HEK293 (cell line): ENCODE measurements around the gene GLYATL1B.

Source experiments
- CTCF ChIA-PET: fragments of 350-600 bp; formaldehyde crosslinking; extraction: SDS; loops from one replicate; lab custom pipeline; 2021; ENCODE audit warnings: antibody characterized with exemption; lab: Yijun Ruan, JAX
- POLR2A ChIA-PET: fragments of 300-600 bp; formaldehyde crosslinking; extraction: SDS; loops from one replicate; lab custom pipeline; 2020; ENCODE audit warnings: antibody characterized with exemption, inconsistent platforms; lab: Yijun Ruan, JAX
- H3K27ac ChIP-seq: fragments of 200-500 bp; sonication (Bioruptor generic); 2 replicates; pipeline ENCODE4 v1.5.1; 2014; ENCODE audit warnings: low read depth, low read length, control low read depth, inconsistent platforms; ENCODE audit errors: extremely low read depth
- H3K36me3 ChIP-seq, 2 experiments: fragments of 200-500 bp in 1 of 2; sonication (Bioruptor generic) in 1 of 2; 1 replicate in 1 of 2; 2 replicates in 1 of 2; pipeline ENCODE4 v1.5.1; 2014 to 2017; ENCODE audit warnings: inconsistent platforms in 2 of 2, low read length in 2 of 2; ENCODE audit not compliant: control insufficient read depth in 2 of 2, insufficient read depth in 1 of 2
- H3K4me1 ChIP-seq: fragments of 200-500 bp; sonication (Bioruptor generic); 2 replicates; pipeline ENCODE4 v1.5.1; 2014; ENCODE audit warnings: mild to moderate bottlenecking, low read length, inconsistent platforms; ENCODE audit not compliant: control insufficient read depth, insufficient read depth
- H3K4me3 ChIP-seq: 2 replicates; pipeline ENCODE4 v1.5.1; 2011; ENCODE audit warnings: low read depth, mild to moderate bottlenecking, control low read depth, low read length, moderate library complexity
- H3K9me3 ChIP-seq: fragments of 200-500 bp; sonication (Bioruptor generic); 2 replicates; pipeline ENCODE4 v1.5.1; 2014; ENCODE audit warnings: low read depth, low read length, inconsistent platforms; ENCODE audit not compliant: control insufficient read depth, insufficient read depth
- BCL11A ChIP-seq: fragments of 450-650 bp; formaldehyde crosslinking; IDR thresholded peaks from 2 replicates; pipeline ENCODE4 v1.5.1; 2016; ENCODE audit warnings: low read depth, missing biosample characterization, missing genetic modification characterization
- FEZF1 ChIP-seq: fragments of 450-650 bp; formaldehyde crosslinking; IDR thresholded peaks from 2 replicates; pipeline ENCODE4 v1.5.1; 2016; ENCODE audit warnings: missing biosample characterization, missing genetic modification characterization
- GLI4 ChIP-seq: fragments of 450-650 bp; formaldehyde crosslinking; IDR thresholded peaks from 2 replicates; pipeline ENCODE4 v1.5.1; 2016; ENCODE audit warnings: missing biosample characterization, missing genetic modification characterization
- KLF10 ChIP-seq: fragments of 450-650 bp; IDR thresholded peaks from 2 replicates; pipeline ENCODE4 v1.5.1; 2018; ENCODE audit warnings: missing biosample characterization, mild to moderate bottlenecking, missing genetic modification characterization
- KLF8 ChIP-seq: fragments of 450-650 bp; formaldehyde crosslinking; IDR thresholded peaks from 2 replicates; pipeline ENCODE4 v1.5.1; 2016; ENCODE audit warnings: missing biosample characterization, missing genetic modification characterization
- OSR2 ChIP-seq: fragments of 450-650 bp; formaldehyde crosslinking; IDR thresholded peaks from 2 replicates; pipeline ENCODE4 v1.5.1; 2016; ENCODE audit warnings: missing biosample characterization, missing genetic modification characterization
- PBX3 ChIP-seq: sonication (generic); formaldehyde crosslinking; IDR thresholded peaks from 2 replicates; pipeline ENCODE4 v1.8.1; 2022; ENCODE audit warnings: mild to moderate bottlenecking, moderate library complexity, missing genetic modification reagents
- PRDM1 ChIP-seq: fragments of 450-650 bp; formaldehyde crosslinking; IDR thresholded peaks from 2 replicates; pipeline ENCODE4; 2016; ENCODE audit warnings: missing biosample characterization, missing genetic modification characterization
- SETDB1 ChIP-seq: IDR thresholded peaks from one replicate; pipeline ENCODE4 v1.6.1; 2017; ENCODE audit warnings: mild to moderate bottlenecking, low read length, moderate library complexity, mixed read lengths; ENCODE audit not compliant: insufficient read length
- SP2 ChIP-seq: fragments of 450-650 bp; formaldehyde crosslinking; IDR thresholded peaks from 2 replicates; pipeline ENCODE4 v1.5.1; 2016; ENCODE audit warnings: missing biosample characterization, missing genetic modification characterization
- ZBTB6 ChIP-seq: fragments of 450-650 bp; formaldehyde crosslinking; IDR thresholded peaks from 2 replicates; pipeline ENCODE4 v1.5.1; 2017; ENCODE audit warnings: missing biosample characterization, missing genetic modification characterization
- ZFHX2 ChIP-seq: fragments of 450-650 bp; formaldehyde crosslinking; conservative IDR thresholded peaks from 2 replicates; pipeline ENCODE4 v1.5.1; 2016; ENCODE audit warnings: missing biosample characterization, missing genetic modification characterization
- ZFP3 ChIP-seq: fragments of 450-650 bp; formaldehyde crosslinking; IDR thresholded peaks from 2 replicates; pipeline ENCODE4 v1.5.1; 2016; ENCODE audit warnings: low read depth, missing biosample characterization, missing genetic modification characterization
- ZNF114 ChIP-seq: fragments of 450-650 bp; formaldehyde crosslinking; IDR thresholded peaks from 2 replicates; pipeline ENCODE4 v1.5.0; 2017; ENCODE audit warnings: missing biosample characterization, missing genetic modification characterization
- ZNF132 ChIP-seq: fragments of 450-650 bp; formaldehyde crosslinking; IDR thresholded peaks from 2 replicates; pipeline ENCODE4 v1.5.1; 2017; ENCODE audit warnings: missing biosample characterization, missing genetic modification characterization, borderline replicate concordance
- ZNF18 ChIP-seq: fragments of 450-650 bp; formaldehyde crosslinking; IDR thresholded peaks from 2 replicates; pipeline ENCODE4 v1.5.1; 2016; ENCODE audit warnings: missing biosample characterization, missing genetic modification characterization
- ZNF341 ChIP-seq: fragments of 450-650 bp; formaldehyde crosslinking; IDR thresholded peaks from 2 replicates; pipeline ENCODE4; 2016; ENCODE audit warnings: low read depth, missing biosample characterization, missing genetic modification characterization
- ZNF394 ChIP-seq: fragments of 450-650 bp; formaldehyde crosslinking; IDR thresholded peaks from 2 replicates; pipeline ENCODE4 v1.5.1; 2016; ENCODE audit warnings: missing biosample characterization, missing genetic modification characterization, mild to moderate bottlenecking, moderate library complexity, borderline replicate concordance
- ZNF488 ChIP-seq: fragments of 450-650 bp; formaldehyde crosslinking; IDR thresholded peaks from 2 replicates; pipeline ENCODE4 v1.5.1; 2016; ENCODE audit warnings: missing biosample characterization, missing genetic modification characterization
- ZNF548 ChIP-seq: fragments of 450-650 bp; formaldehyde crosslinking; IDR thresholded peaks from 2 replicates; pipeline ENCODE4 v1.5.1; 2016; ENCODE audit warnings: missing biosample characterization, missing genetic modification characterization
- ZNF561 ChIP-seq: fragments of 450-650 bp; IDR thresholded peaks from 2 replicates; pipeline ENCODE4 v1.5.1; 2018; ENCODE audit warnings: missing biosample characterization, missing genetic modification characterization, borderline replicate concordance
- ZNF600 ChIP-seq: fragments of 450-650 bp; formaldehyde crosslinking; IDR thresholded peaks from 2 replicates; pipeline ENCODE4 v1.5.1; 2016; ENCODE audit warnings: missing biosample characterization, missing genetic modification characterization
- ZNF660 ChIP-seq: fragments of 450-650 bp; IDR thresholded peaks from 2 replicates; pipeline ENCODE4 v1.5.1; 2018; ENCODE audit warnings: missing biosample characterization, mild to moderate bottlenecking, missing genetic modification characterization
- ZXDB ChIP-seq: fragments of 450-650 bp; formaldehyde crosslinking; IDR thresholded peaks from 2 replicates; pipeline ENCODE4 v1.5.1; 2016; ENCODE audit warnings: missing biosample characterization, missing genetic modification characterization
- TF ChIP-seq, protein P1 (sequence below): fragments of 450-650 bp; formaldehyde crosslinking; IDR thresholded peaks from 2 replicates; pipeline ENCODE4 v1.5.1; 2016; ENCODE audit warnings: missing biosample characterization, missing genetic modification characterization
- TF ChIP-seq, protein P2 (sequence below): fragments of 450-650 bp; formaldehyde crosslinking; IDR thresholded peaks from 2 replicates; pipeline ENCODE4 v1.5.1; 2016; ENCODE audit warnings: missing biosample characterization, missing genetic modification characterization, borderline replicate concordance

The GLYATL1B gene

GRCh38 chr11:59106363-59107336 lies 20.5 kb downstream of the GLYATL1B start, which contains the start of gene FAM111B:
Gene FAM111B, plus strand, starts transcription at chr11:59107237. Its CDS starts 2,389 bp downstream, at chr11:59109626.
- peak within 1 kb of the TSS; percentile 81; the same call in 1 of the 2 replicates for H3K27ac ChIP-seq
- H3K4me3 ChIP-seq, result peak within 1 kb of the TSS; percentile 64
- H3K4me1 ChIP-seq, result no peaks in the 10 kb centered on the region
- H3K9me3 ChIP-seq, result no peaks in the 10 kb centered on the region
- H3K36me3 ChIP-seq, result peaks cover 3 to 29% of the 10 kb centered on the region in 2 experiments; a peak in 2 of 3 replicates
- ChIA-PET CTCF (interaction anchor here (0.6 to 2.4 kb wide), 9 partner anchors 9 to 606 kb away, joined by 3 to 9 read pairs (median 3); no protein-coding TSS in a partner anchor), POLR2A (interaction anchor here (0.6 to 2.1 kb wide), 9 partner anchors 12 to 529 kb away, joined by 3 to 11 read pairs (median 7); partner anchors contain the start of gene DTX4)
- TF ChIP-seq KLF8, result peak; percentile 65; the same call in 1 of the 2 replicates
- TF ChIP-seq SETDB1, result no peak
- peak; percentile 33 for TF ChIP-seq ZFHX2
- TF ChIP-seq KLF10 (tag by site-specific recombination), result peak; percentile 66
- TF ChIP-seq GLI4 (tag by site-specific recombination), result no peak
- no peak for TF ChIP-seq ZFP3 (tag by site-specific recombination)
- 0 out of 2 replicates have a peak, but pooled peaks have one; percentile 14 for TF ChIP-seq PRDM1 (tag by site-specific recombination)
- TF ChIP-seq ZNF114 (tag by site-specific recombination), result no peak
- TF ChIP-seq ZNF132 (tag by site-specific recombination), result no peak
- TF ChIP-seq, protein P1, sequence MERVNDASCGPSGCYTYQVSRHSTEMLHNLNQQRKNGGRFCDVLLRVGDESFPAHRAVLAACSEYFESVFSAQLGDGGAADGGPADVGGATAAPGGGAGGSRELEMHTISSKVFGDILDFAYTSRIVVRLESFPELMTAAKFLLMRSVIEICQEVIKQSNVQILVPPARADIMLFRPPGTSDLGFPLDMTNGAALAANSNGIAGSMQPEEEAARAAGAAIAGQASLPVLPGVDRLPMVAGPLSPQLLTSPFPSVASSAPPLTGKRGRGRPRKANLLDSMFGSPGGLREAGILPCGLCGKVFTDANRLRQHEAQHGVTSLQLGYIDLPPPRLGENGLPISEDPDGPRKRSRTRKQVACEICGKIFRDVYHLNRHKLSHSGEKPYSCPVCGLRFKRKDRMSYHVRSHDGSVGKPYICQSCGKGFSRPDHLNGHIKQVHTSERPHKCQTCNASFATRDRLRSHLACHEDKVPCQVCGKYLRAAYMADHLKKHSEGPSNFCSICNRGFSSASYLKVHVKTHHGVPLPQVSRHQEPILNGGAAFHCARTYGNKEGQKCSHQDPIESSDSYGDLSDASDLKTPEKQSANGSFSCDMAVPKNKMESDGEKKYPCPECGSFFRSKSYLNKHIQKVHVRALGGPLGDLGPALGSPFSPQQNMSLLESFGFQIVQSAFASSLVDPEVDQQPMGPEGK (tag by site-specific recombination), result 0 out of 2 replicates have a peak, but pooled peaks have one; percentile 10
- TF ChIP-seq SP2 (tag by site-specific recombination), result peak; percentile 72
- TF ChIP-seq OSR2 (tag by site-specific recombination), result no peak
- no peak for TF ChIP-seq ZNF488 (tag by site-specific recombination)
- TF ChIP-seq BCL11A (tag by site-specific recombination), result no peak
- 0 out of 2 replicates have a peak, but pooled peaks have one; percentile 45 for TF ChIP-seq ZNF394 (tag by site-specific recombination)
- peak; percentile 69 for TF ChIP-seq ZNF341 (tag by site-specific recombination)
- no peak for TF ChIP-seq ZNF561 (tag by site-specific recombination)
- peak; percentile 45 for TF ChIP-seq ZXDB
- peak; percentile 82; the same call in 1 of the 2 replicates for TF ChIP-seq ZNF548
- no peak for TF ChIP-seq ZBTB6 (tag by site-specific recombination)
- peak; percentile 72 for TF ChIP-seq FEZF1
- TF ChIP-seq ZNF18 (tag by site-specific recombination), result no peak
- peak; percentile 45; the same call in 1 of the 2 replicates for TF ChIP-seq ZNF660
- peak; percentile 53; the same call in 1 of the 2 replicates for TF ChIP-seq PBX3 (CRISPR knock-in tag)
- TF ChIP-seq, protein P2, sequence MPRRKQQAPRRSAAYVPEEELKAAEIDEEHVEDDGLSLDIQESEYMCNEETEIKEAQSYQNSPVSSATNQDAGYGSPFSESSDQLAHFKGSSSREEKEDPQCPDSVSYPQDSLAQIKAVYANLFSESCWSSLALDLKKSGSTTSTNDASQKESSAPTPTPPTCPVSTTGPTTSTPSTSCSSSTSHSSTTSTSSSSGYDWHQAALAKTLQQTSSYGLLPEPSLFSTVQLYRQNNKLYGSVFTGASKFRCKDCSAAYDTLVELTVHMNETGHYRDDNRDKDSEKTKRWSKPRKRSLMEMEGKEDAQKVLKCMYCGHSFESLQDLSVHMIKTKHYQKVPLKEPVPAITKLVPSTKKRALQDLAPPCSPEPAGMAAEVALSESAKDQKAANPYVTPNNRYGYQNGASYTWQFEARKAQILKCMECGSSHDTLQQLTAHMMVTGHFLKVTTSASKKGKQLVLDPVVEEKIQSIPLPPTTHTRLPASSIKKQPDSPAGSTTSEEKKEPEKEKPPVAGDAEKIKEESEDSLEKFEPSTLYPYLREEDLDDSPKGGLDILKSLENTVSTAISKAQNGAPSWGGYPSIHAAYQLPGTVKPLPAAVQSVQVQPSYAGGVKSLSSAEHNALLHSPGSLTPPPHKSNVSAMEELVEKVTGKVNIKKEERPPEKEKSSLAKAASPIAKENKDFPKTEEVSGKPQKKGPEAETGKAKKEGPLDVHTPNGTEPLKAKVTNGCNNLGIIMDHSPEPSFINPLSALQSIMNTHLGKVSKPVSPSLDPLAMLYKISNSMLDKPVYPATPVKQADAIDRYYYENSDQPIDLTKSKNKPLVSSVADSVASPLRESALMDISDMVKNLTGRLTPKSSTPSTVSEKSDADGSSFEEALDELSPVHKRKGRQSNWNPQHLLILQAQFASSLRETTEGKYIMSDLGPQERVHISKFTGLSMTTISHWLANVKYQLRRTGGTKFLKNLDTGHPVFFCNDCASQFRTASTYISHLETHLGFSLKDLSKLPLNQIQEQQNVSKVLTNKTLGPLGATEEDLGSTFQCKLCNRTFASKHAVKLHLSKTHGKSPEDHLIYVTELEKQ (tag by site-specific recombination), result no peak
- peak; percentile 78 for TF ChIP-seq ZNF600 (tag by site-specific recombination)
